HK-2 (cell line): Measurements from ENCODE around the gene ADAM21.
"Not testable (repeated sequence)": the region's sequence is repeated elsewhere in the genome, so short reads cannot be mapped to it uniquely, and the experiment has no call there.

Experiments
- DNase-seq: peaks from one replicate; pipeline ENCODE4 v3.0.0-alpha.2; 2018; ENCODE audit not compliant: unreplicated experiment

ADAM21 gene

DNA sequence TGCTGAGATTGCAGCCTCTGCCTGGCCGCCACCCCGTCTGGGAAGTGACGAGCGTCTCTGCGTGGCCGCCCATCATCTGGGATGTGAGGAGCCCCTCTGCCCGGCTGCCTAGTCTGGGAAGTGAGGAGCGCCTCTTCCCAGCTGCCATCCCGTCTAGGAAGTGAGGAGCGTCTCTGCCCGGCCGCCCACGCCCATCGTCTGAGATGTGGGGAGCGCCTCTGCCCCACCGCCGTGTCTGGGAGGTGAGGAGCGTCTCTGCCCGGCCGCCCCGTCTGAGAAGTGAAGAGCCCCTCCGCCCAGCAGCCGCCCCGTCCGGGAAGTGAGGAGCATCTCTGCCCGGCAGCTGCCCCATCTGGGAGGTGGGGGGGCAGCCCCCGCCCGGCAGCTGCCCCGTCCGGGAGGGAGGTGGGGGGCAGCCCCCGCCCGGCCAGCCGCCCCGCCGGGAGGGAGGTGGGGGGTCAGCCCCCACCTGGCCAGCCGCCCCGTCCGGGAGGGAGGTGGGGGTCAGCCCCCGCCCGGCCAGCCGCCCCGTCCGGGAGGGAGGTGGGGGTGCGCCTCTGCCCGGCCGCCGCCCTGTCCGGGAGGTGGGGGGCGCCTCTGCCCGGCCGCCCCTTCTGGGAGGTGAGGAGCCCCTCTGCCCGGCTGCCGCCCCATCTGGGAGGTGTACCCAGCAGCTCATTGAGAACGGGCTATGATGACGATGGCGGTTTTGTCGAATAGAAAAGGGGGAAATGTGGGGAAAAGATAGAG lies 25.6 kb downstream of the ADAM21 start:
- not testable (repeated sequence) for DNase-seq

DNA sequence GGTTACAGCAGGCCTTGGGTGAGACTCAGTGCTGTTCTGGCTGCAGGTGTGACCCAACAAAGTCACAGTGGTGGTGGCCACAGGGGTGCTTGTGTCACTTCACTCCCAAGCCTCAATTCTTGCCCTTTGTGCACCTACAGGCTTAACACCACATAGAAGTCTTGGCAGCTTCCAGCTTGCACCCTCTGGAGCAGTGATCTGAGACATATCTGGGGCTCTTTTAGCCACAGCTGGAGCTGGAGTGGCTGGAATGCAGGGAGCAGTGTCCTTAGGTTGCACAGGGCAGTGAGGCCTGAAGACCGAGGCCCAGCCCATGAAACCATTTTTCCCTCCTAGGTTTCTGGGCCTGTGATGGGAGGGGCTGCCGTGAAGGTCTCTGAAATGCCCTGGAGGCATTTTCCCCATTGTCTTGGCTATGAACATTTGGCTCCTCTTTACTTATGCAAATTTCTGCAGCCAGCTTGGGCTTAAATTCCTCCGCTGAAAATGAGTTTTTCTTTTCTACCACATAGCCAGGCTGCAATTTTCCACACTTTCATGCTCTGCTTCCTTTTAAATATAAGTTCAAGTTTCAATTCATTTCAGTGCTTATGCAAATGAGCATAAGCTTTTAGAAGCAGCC lies 37.7 kb downstream of the ADAM21 start:
- no peak for DNase-seq

DNA sequence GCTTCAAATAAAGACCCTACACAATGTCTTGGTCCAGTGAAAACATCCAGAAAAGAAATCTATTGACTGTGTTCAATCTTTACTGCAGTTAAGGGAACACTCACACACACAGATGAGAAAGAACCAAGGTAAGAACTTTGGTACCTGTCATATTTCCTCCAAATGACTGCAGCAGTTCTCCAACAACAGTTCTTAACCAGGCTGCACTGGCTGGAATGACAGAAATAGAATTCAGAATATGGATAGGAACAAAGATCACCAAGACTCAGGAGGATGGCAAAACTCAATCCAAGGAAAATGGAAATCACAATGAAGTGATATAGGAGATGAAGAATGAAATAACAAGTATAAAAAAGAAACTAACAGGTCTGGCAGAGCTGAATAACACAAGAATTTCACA lies 46.2 kb downstream of the ADAM21 start:
- no peak for DNase-seq
